Stomach (tissue), 4 donors: ENCODE measurements around the gene CYP27C1.

ENCODE experiments used
- POLR2A ChIP-seq, 4 donors: fragments of 450-650 bp; IDR thresholded peaks; one replicate each; pipeline ENCODE4 v1.6.1; 2016; ENCODE audit warnings: antibody characterized with exemption in 4 of 4, control low read depth in 2 of 4, mild to moderate bottlenecking in 1 of 4, moderate library complexity in 1 of 4
- POLR2AphosphoS5 ChIP-seq, 3 donors: sonication (generic); formaldehyde crosslinking; IDR thresholded peaks; one replicate each; pipeline ENCODE4 v1.6.1; 2016; ENCODE audit warnings: antibody characterized with exemption in 3 of 3

- TF ChIP-seq POLR2A (IDR thresholded peaks at IDR 0.05) (no peak), POLR2AphosphoS5 (IDR thresholded peaks at IDR 0.05) (no peak)
Observed at GRCh38 chr2:127174640-127175039, 45.5 kb downstream of the CYP27C1 start.
